Stimulated activated CD4-positive, alpha-beta T cell treated with anti-CD3 and anti-CD28 coated beads, Interleukin-1b, Interleukin-23, amount 100 ng/mL, for 24 hours (primary cell): ENCODE measurements around the gene TK1.
A peak's percentile ranks its signal among the peaks of the same experiment; 100 is the strongest.

Experiments used
- DNase-seq, 4 experiments: peaks; one replicate each; pipeline ENCODE4 v3.0.0-alpha.2; 2020; ENCODE audit warnings: low read depth in 4 of 4, low spot score in 1 of 4

Gene TK1

DNA sequence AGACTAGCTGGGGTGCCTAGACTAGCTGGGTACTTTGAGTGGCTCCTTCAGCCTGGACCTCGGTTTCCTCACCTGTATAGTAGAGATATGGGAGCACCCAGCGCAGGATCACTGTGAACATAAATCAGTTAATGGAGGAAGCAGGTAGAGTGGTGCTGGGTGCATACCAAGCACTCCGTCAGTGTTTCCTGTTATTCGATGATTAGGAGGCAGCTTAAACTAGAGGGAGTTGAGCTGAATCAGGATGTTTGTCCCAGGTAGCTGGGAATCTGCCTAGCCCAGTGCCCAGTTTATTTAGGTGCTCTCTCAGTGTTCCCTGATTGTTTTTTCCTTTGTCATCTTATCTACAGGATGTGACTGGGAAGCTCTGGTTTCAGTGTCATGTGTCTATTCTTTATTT, 36.2 kb upstream of the TK1 start:
- no peak for DNase-seq

GRCh38 chr17:78219396-78220150, 32.7 kb upstream of the TK1 start:
- no peak for DNase-seq

DNA sequence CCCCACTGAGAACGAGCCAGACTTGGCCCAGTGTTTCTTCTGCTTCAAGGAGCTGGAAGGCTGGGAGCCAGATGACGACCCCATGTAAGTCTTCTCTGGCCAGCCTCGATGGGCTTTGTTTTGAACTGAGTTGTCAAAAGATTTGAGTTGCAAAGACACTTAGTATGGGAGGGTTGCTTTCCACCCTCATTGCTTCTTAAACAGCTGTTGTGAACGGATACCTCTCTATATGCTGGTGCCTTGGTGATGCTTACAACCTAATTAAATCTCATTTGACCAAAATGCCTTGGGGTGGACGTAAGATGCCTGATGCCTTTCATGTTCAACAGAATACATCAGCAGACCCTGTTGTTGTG, 27.8 kb upstream of the TK1 start:
- no peak for DNase-seq

- peak; percentile 86 to 92 (median 90) for DNase-seq
Observed at GRCh38 chr17:78214016-78214705, 27.3 kb upstream of the TK1 start, which contains the start of gene BIRC5. TSS of gene BIRC5 (plus strand) at chr17:78214253. CDS start at chr17:78214317, 64 bp downstream.

GRCh38 chr17:78211032-78211431, 24.2 kb upstream of the TK1 start:
- no peak for DNase-seq

DNA sequence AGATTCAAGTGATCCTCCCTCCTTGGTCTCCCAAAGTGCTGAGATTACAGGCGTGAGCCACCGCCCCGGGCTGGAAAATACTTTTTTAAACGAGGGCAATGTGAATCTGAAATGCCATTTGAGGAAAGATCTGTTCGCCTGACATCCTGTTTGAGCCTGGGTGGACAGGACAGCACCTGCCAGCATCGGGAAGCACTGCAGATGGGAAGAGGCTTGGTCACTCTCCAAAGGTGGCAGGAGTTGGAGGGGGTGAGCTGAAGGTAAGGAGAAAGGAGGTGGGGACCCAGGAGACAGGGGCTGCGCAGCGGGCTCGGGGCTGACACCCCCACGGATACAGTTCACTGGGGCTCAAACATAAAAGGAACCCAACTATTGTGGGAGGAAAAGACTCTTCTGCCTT, 23.3 kb upstream of the TK1 start:
- DNase-seq: no peak

- no peak for DNase-seq
Observed at GRCh38 chr17:78208486-78208885, 21.6 kb upstream of the TK1 start.

- no peak for DNase-seq
Observed at GRCh38 chr17:78206298-78206697, 19.4 kb upstream of the TK1 start.

- DNase-seq: no peak
Observed at GRCh38 chr17:78205124-78205775, 18.4 kb upstream of the TK1 start.

- no peak for DNase-seq
Observed at GRCh38 chr17:78204387-78205123, 17.7 kb upstream of the TK1 start.

DNA sequence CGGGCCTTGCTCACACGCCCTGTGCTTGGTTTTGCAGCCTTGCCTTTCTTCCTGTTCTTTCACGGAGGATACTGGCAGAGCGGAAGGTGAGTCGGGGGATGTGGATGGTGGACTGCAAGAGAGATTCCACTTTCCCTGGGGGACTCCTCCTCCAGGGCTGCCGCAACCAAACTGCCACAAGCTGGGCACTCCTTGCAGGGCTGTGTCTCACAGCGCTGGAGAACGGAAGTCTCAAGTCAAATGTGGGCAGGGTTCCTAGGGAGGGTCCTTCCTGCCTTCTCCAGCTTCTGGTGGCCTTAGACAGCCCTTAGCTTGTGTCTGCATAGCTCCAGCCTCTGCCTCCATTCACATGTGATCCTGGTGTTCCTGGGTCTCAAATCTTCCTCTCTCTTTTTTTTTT, 15.8 kb upstream of the TK1 start:
- DNase-seq: no peak

DNA sequence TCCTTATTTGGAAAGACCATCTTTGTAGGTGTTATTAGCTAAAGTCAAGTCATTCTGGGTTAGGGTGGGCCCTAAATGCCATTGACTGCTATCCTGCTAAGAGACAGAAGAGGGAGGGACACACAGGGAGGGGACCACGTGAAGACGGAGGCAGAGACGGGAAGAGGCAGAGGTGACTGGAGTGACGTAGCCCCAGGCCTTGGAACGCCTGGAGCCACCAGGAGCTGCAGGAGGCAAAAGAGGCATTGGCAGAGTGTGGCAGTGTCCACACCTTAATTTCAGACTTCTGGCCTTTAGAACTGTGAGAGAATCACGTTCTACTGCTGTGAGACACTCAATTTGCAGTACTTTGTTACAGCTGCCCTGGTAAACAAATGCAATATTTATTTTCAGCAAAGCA, 13.6 kb upstream of the TK1 start:
- no peak for DNase-seq

DNA sequence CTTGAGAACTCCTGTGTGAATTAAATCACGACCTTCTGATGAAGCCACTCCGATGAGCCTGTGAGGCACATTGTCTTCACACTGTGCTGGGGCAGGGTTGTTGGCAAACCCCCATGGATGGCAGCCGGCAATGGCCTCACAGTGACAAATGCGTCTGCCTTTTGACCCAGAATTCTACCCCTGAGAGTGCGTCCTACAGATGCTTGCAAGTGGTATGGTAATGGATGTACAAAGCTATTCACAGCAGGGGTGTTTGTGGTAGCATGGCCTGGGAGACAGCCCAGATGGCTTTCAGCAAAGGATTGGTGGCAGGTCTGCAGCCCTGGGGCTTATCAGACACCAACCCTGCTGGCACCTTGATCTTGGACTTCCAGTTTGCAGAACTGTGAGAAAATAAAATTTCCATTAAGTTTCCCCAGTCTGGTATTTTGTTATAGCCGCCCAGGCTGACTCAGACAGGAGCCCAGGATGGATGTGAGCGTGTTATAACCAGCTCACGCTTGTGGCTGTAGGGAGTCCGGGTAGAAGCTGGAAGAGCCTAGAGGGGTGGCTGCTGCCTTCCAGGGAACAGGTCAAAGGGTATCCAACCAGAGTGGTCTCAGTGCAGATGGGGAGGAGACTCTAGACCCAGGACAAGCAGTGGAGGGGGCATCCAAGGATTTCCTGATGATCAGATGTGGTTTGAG, 10.4 kb upstream of the TK1 start:
- DNase-seq: no peak

- no peak for DNase-seq
Observed at GRCh38 chr17:78196716-78197115, 9.9 kb upstream of the TK1 start.

DNA sequence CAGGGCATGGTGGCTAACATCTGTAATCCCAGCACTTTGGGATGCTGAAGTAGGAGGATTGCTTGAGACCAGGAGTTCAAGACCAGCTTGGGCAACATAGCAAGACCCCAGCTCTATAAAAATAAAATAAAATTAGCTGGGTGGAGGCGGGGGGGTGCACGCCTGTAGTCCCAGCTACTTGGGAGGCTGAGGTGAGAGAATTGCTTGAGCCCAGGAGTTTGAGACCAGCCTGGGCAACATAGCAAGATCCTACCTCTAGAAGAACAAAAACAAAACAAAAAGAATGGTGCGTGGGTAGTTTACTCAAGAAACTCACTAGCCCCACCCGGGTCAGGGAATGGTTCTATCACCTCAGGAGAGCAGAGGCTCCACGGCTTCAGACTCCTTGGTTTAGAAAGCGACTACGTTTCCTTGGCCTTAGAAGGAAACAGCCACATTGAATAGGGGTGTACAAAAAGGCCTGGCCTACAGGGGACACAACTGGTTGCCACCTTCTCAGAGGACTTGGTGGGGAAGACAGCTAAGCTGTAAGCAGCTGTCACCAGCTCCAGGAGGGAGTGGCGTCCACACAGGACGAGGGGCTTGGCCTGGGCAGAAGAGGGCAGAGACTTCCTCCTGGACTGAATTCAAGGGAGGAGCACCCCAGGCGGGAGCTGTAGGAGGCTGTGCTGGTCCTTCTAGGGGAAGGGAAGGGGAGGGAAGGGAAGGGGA, 716 bp downstream of the TK1 start:
- DNase-seq: no peak

DNA sequence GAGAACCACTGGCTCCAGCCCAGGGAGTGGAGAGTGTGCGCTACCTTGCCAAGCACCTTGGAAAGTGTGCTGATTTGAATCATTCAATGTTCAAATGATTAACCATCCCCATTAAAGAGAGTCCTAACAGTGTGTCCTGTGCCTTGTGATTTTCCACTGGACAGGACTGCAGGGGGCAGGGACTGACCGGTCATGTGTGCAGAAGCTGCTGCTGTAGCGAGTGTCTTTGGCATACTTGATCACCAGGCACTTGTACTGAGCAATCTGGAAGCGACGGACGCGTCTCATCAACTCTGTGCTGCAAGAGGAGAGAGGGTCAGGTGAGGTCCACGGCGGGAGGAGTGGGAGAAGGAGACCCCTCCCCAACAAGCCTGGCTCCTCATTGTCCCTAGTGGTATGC, 2.0 kb downstream of the TK1 start:
- DNase-seq: no peak

DNA sequence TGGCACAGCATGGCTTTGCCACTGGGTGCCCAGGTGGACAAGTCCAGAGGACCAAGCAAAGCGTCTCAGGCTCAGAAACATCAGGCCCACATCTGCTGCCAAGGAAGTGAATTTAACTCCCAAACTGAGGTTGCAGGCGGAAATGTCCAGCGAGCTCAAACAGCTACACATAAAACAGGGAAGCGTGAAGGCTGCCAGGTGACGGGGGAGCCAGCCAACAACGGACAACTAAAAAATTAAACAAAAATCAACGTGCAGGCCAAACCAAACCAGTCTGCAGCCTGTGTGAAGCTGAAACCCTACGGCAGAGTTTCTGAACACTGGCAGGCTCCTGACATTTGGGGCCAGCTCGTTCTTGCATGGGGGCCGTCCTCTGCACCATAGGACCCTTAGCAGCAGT, 2.5 kb downstream of the TK1 start:
- DNase-seq: no peak

DNA sequence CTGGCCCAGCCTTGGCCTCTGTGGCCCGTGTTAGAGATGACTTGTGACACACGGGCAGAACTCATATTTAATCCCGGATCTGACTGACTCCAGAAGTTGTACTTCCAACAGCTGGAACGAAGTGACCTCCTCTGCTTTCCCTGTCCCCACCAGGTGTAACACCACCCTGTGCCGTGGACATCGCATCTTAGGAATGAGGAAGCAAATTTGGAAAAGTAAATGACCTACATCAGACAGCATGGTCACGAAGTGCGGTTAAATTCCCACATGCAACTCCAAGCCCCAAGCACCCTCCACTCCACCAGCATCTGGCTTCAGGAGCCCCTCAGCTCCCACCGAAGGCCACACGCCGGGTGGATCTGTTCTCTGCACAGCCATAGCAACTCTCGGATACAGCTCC, 2.9 kb downstream of the TK1 start:
- no peak for DNase-seq

- DNase-seq: no peak
Observed at GRCh38 chr17:78182504-78182903, 4.3 kb downstream of the TK1 start.

DNA sequence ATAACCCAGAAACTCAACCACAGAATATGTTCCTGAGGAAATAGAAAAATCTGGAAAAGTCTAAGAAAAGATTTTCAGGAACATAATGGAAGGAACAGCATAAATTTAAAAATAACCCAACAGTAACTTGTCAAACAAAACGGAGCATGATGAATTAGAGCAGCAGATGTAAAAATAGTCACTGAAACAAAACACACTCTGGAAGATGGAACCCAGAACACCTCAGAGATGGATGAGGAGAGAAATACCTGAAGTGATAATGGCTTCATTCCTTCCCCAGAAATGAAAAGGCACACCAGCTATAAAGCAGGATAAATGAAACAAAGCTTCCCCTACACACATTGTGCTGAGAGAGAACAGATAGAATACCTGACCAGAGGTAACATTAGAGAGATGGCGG, 6.3 kb downstream of the TK1 start:
- DNase-seq: no peak
